GM21825 (cell line): ENCODE measurements around the gene KRT79.

Experiments
- ATAC-seq: cut with Tn5 transposase; IDR thresholded peaks from one replicate; pipeline ENCODE4 v1.9.1; 2021; ENCODE audit warnings: mild to moderate bottlenecking, moderate library complexity; ENCODE audit not compliant: unreplicated experiment

Gene KRT79

DNA sequence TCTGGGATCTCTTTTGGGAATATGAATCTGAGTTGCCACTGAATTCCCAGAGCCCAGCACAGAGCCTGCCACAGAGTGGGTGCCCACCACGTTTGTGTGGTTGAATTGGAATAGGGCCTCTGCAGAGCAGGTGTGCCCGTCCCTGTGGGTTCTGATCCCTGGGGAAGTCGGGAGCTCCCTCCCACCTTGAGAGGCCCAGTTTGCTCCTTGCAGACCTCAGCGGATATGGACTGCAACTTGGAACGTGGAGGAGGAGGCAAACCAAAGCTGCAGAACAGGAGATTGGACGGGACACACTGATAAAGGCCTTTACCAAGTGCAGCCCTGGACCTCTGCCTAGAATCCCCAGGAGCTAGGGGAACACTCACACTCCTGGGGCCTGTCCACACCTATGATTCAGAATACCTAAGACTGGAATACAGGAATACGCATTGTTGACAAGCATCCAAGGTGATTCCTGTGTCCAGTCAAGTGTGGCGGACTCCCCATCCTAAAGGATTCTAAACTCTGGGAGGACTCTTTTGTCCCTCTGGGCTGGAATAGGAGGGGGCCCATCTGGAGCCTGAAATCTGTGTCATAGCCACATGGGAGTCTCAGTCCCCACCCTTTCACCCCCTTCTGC, 59.4 kb downstream of the KRT79 start:
- no peak for ATAC-seq

DNA sequence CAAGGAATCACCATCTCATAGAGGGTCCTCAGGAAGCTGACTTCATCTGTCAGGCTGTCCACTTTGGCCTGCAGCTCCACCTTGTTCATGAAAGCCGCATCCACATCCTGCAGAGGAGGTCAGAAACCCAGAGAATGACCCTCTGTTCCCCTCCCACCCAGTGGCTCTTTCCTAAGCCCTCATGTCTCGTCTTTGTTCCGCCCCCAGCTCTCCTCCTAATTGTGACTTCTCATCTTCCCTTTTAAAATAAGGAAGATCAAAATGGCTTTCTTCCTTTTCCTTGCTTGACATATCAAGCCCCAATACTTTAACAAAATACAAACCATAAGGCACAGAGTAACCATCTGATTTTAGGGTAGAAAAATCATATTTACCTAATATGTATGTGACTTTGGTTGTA, 61.3 kb downstream of the KRT79 start:
- no peak for ATAC-seq

DNA sequence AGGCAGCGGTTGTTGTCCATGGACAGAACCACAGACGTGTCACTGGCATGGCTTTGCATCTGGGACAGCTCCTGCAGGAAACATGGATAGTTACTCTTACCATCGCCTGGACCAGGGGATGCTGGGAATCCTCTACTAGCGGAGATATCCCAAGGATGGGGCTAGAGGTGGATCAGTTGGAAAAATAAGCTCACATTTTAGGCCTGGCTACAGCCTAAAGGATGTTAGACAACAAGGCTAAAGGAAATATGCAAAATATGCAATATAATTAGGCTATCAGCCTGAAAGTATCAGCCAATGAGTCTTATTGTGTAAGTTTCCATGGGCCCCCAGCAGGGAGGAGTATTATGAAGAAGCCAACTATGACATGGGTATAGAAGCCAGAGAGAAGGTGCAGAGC, 61.9 kb downstream of the KRT79 start:
- ATAC-seq, result no peak

DNA sequence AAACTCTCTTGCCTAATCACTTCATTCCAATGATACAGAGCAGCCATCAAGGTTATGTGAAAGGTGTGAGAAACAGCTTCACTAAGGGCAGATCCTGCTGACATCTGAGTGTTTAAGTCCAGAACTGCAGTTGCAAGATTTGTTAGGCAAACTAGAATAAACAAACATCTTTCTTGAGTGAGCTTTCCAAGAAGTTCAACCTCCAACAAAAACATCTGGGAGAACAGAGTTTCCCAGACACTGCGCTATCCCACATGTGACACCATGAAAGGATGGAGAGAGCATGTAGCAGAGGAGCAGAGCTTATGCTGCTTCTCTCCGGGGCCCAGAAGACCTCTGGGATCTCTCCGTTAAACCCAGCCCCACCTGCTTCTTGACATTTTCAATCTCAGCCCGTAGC, 62.6 kb downstream of the KRT79 start:
- ATAC-seq, result no peak
